ENCODE data around the gene FGF18.

- TF ChIP-seq CTCF (IDR thresholded peaks at IDR 0.05; ENCODE audit: extremely low read depth in 1 of 2, insufficient read depth in 1 of 2, low read depth in 1 of 2, low read length in 2 of 2): no peak
- TF ChIP-seq POLR2AphosphoS5 (IDR thresholded peaks at IDR 0.05; ENCODE audit: insufficient read depth, low read depth, low read length): no peak
- no peak for TF ChIP-seq MAX (IDR thresholded peaks at IDR 0.05; ENCODE audit: insufficient read depth, insufficient read length)
- no peak for TF ChIP-seq POLR2A (IDR thresholded peaks at IDR 0.05; ENCODE audit: low read depth, low read length)
- no peak for TF ChIP-seq EZH2 (IDR thresholded peaks at IDR 0.05; ENCODE audit: borderline replicate concordance, low read depth, low read length, severe bottlenecking)
- TF ChIP-seq MYC (IDR thresholded peaks at IDR 0.05; ENCODE audit: low read depth, low read length): no peak
- no peak for TF ChIP-seq GATA2 (IDR thresholded peaks at IDR 0.05; ENCODE audit: insufficient read depth, insufficient read length, low read depth, low read length)
- TF ChIP-seq JUN (IDR thresholded peaks at IDR 0.05; ENCODE audit: borderline replicate concordance, insufficient read depth, insufficient read length, low read depth): no peak
Observed at GRCh38 chr5:171424726-171425125, 5.3 kb downstream of the FGF18 start.

Data from endothelial cell of umbilical vein (primary cell).